Mesodermal cell (in vitro differentiated cells): ENCODE measurements around the gene AKAIN1.

Experiments
- H3K27ac ChIP-seq: 2 replicates; pipeline ENCODE4 v1.7.0; 2013; ENCODE audit warnings: mild to moderate bottlenecking, low read depth, low read length, moderate library complexity; ENCODE audit not compliant: severe bottlenecking
- H3K36me3 ChIP-seq: 2 replicates; pipeline ENCODE4 v1.7.1; 2013; ENCODE audit warnings: mild to moderate bottlenecking, low read length, moderate library complexity; ENCODE audit not compliant: control insufficient read depth, insufficient read depth
- H3K4me1 ChIP-seq: one replicate; pipeline ENCODE4 v1.7.1; 2013; ENCODE audit warnings: mild to moderate bottlenecking, low read length; ENCODE audit not compliant: insufficient read depth, control insufficient read depth, poor library complexity, severe bottlenecking
- H3K4me3 ChIP-seq: 2 replicates; pipeline ENCODE4 v1.7.0; 2013; ENCODE audit warnings: low read length, control low read depth, mild to moderate bottlenecking; ENCODE audit not compliant: insufficient read depth, poor library complexity, severe bottlenecking; ENCODE audit errors: extremely low read depth
- H3K9me3 ChIP-seq: 2 replicates; pipeline ENCODE4 v1.7.1; 2013; ENCODE audit warnings: mild to moderate bottlenecking, low read length, moderate library complexity; ENCODE audit not compliant: control insufficient read depth
- WGBS, 2 experiments: methylation state at CpG; one replicate each; pipeline ENCODE4 v1.1.5; 2013; ENCODE audit warnings: missing lambda C conversion rate in 2 of 2; ENCODE audit not compliant: insufficient coverage in 2 of 2; 5-methylcytosine and 5-hydroxymethylcytosine counted together

The AKAIN1 gene

GRCh38 chr18:5196253-5197031 lies 615 bp downstream of the AKAIN1 start:
- no peak overlapping the region for H3K27ac ChIP-seq
- no peak overlapping the region for H3K4me3 ChIP-seq
- 1% methylated on average over 23 to 33 of the region's 50 CpGs for WGBS, 2 experiments
- no peaks in the 10 kb centered on the region for H3K4me1 ChIP-seq
- H3K9me3 ChIP-seq = no peaks in the 10 kb centered on the region
- H3K36me3 ChIP-seq = no peaks in the 10 kb centered on the region

GRCh38 chr18:5195656-5196055 lies 1.4 kb downstream of the AKAIN1 start:
- no peak overlapping the region for H3K4me3 ChIP-seq
- WGBS, 2 experiments = 55 to 57% methylated on average over 1 of the region's 2 CpGs
- H3K9me3 ChIP-seq = no peaks in the 10 kb centered on the region
- no peaks in the 10 kb centered on the region for H3K36me3 ChIP-seq
- H3K4me1 ChIP-seq = no peaks in the 10 kb centered on the region
- no peak overlapping the region for H3K27ac ChIP-seq

- H3K4me1 ChIP-seq = no peaks in the 10 kb centered on the region
- no peaks in the 10 kb centered on the region for H3K36me3 ChIP-seq
- H3K27ac ChIP-seq = no peak overlapping the region
- no peak overlapping the region for H3K4me3 ChIP-seq
- H3K9me3 ChIP-seq = no peaks in the 10 kb centered on the region
- WGBS, 2 experiments = 86 to 100% methylated on average over 1 to 2 of the region's 3 CpGs
Measured at GRCh38 chr18:5180254-5180653, 16.8 kb downstream of the AKAIN1 start.

- Histone ChIP-seq H3K27ac (no peak overlapping the region), H3K36me3 (no peaks in the 10 kb centered on the region), H3K9me3 (no peaks in the 10 kb centered on the region), H3K4me3 (no peak overlapping the region), H3K4me1 (no peaks in the 10 kb centered on the region)
- no CpG with 5 or more reads among the region's 1 CpG for WGBS, 2 experiments
Measured at GRCh38 chr18:5178519-5178918, 18.5 kb downstream of the AKAIN1 start.

- Histone ChIP-seq H3K4me3 (no peak overlapping the region), H3K9me3 (no peaks in the 10 kb centered on the region), H3K36me3 (no peaks in the 10 kb centered on the region), H3K27ac (no peak overlapping the region), H3K4me1 (no peaks in the 10 kb centered on the region)
- 82 to 100% methylated on average over 1 to 2 of the region's 5 CpGs for WGBS, 2 experiments
Measured at GRCh38 chr18:5175378-5175777, 21.7 kb downstream of the AKAIN1 start.

GRCh38 chr18:5173646-5174045 lies 23.4 kb downstream of the AKAIN1 start:
- Histone ChIP-seq H3K4me3 (no peak overlapping the region), H3K9me3 (no peaks in the 10 kb centered on the region), H3K4me1 (no peaks in the 10 kb centered on the region), H3K36me3 (no peaks in the 10 kb centered on the region), H3K27ac (no peak overlapping the region)
- 96% methylated on average over 4 to 6 of the region's 6 CpGs for WGBS, 2 experiments

GRCh38 chr18:5173236-5173635 lies 23.8 kb downstream of the AKAIN1 start:
- Histone ChIP-seq H3K9me3 (no peaks in the 10 kb centered on the region), H3K4me1 (no peaks in the 10 kb centered on the region), H3K4me3 (no peak overlapping the region), H3K27ac (no peak overlapping the region), H3K36me3 (no peaks in the 10 kb centered on the region)
- 100% methylated on average over 1 of the region's 2 CpGs; no CpG with 5 or more reads in 1 of the 2 experiments for WGBS, 2 experiments

GRCh38 chr18:5167831-5168230 lies 29.2 kb downstream of the AKAIN1 start:
- Histone ChIP-seq H3K9me3 (no peaks in the 10 kb centered on the region), H3K27ac (no peak overlapping the region), H3K36me3 (no peaks in the 10 kb centered on the region), H3K4me1 (no peaks in the 10 kb centered on the region), H3K4me3 (no peak overlapping the region)
- WGBS, 2 experiments = 100% methylated on average over 1 of the region's 2 CpGs

- Histone ChIP-seq H3K27ac (no peak overlapping the region), H3K36me3 (no peaks in the 10 kb centered on the region), H3K4me1 (no peaks in the 10 kb centered on the region), H3K4me3 (no peak overlapping the region), H3K9me3 (no peaks in the 10 kb centered on the region)
- WGBS, 2 experiments = no CpG with 5 or more reads among the region's 2 CpGs
Measured at GRCh38 chr18:5166606-5167280, 30.3 kb downstream of the AKAIN1 start.

- 67% methylated on average over 1 of the region's 2 CpGs; no CpG with 5 or more reads in 1 of the 2 experiments for WGBS, 2 experiments
- no peak overlapping the region for H3K4me3 ChIP-seq
- no peaks in the 10 kb centered on the region for H3K9me3 ChIP-seq
- H3K36me3 ChIP-seq = no peaks in the 10 kb centered on the region
- H3K4me1 ChIP-seq = no peaks in the 10 kb centered on the region
- H3K27ac ChIP-seq = no peak overlapping the region
Measured at GRCh38 chr18:5164903-5165302, 32.2 kb downstream of the AKAIN1 start.

- H3K4me1 ChIP-seq = no peaks in the 10 kb centered on the region
- H3K27ac ChIP-seq = no peak overlapping the region
- no peaks in the 10 kb centered on the region for H3K9me3 ChIP-seq
- no peak overlapping the region for H3K4me3 ChIP-seq
- no peaks in the 10 kb centered on the region for H3K36me3 ChIP-seq
Measured at GRCh38 chr18:5162111-5162510, 34.9 kb downstream of the AKAIN1 start.
